GM12873 (cell line): Measurements from ENCODE around the gene CDC42BPG.

Experiments used
- CTCF ChIP-seq: IDR thresholded peaks from 2 replicates; pipeline ENCODE4 v1.5.1; 2012; ENCODE audit warnings: low read depth, mild to moderate bottlenecking, moderate library complexity, low read length, control low read depth; ENCODE audit not compliant: insufficient read depth; ENCODE audit errors: missing control alignments

The CDC42BPG gene

GRCh38 chr11:64788321-64789215 is 55.9 kb downstream of the CDC42BPG start:
- no peak for TF ChIP-seq CTCF

DNA sequence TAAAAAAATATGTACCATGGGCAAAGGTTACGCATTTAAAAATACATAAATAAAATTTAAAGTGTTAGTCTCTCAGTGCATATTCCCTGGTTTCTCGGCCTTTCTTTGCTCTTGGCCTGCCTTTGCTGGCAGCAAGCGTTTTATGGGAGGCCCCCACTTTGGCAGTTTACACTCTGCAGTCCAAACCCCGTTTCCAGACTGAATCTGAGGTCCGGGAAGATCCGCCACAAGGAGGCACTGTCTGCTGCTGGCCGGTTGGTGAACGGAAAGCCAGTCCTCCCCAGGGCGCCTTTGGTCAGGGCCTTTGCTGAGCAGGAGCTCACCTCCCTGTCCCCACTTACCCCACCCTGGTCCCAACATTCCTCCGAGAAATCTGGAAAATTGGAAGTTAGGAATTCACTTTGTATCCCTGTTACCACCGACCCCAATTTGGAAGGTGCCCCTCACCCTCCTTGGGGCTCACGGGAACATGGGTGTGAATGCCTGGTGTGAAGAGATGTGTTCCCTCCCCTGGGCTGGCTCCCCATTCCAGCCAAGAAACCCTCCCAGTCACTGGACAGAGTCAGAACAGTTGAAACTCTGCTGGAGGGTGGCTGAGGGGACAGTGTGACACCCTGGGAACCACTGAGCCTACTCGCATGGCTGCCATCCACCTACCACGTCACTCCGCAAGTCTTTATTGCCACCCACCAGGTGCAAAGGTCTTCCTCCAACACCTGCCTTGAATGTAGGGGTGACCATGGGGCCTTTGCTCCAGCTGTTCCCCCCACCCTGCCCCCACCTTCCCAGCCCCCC is 56.7 kb downstream of the CDC42BPG start:
- TF ChIP-seq CTCF, result peak; percentile 79

DNA sequence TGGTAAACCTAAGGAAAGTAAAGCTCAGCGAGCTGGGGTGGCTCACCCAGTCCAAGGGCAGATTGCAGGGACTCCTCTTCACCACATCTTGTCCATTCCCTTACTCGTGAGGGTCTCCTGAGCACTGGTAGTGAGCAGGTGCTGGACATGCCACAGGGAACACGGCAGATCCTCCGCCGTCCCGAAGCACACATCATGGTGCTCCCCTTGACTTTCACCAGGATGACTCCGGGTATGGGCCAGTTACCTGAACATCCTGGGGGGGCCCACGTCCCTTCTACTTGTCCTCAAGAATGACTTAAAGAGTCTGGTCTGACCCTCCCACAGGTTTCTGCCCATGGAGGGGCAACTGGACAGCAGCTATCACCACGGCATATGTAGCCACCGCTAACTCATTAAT is 58.1 kb downstream of the CDC42BPG start:
- no peak for TF ChIP-seq CTCF

GRCh38 chr11:64784813-64785581 is 59.5 kb downstream of the CDC42BPG start:
- TF ChIP-seq CTCF, result no peak

- TF ChIP-seq CTCF, result no peak
These were observed 65.8 kb downstream of the CDC42BPG start, which contains the start of gene SF1 for GRCh38 chr11:64778473-64779298. Gene SF1, minus strand, starts transcription at chr11:64778542. Its CDS starts 150 bp downstream, at chr11:64778392.

DNA sequence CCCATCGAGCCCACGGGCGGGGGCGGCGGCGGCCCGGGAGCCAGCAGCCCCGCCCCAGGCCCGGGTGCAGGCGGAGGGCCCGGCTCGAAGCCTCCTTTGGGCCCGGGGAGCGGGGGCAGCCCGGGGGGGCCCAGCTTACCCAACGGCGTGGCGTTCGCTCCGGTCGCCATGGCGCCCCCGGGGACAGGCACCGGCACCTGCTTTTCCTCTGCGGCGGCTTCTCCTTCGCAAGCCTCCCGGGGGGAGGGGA is 66.3 kb downstream of the CDC42BPG start:
- no peak for TF ChIP-seq CTCF
